ENCODE data around the gene PPIL4. TPM values are rescaled to one million over a fixed set of nuclear protein-coding genes. Genes with fewer than 3 reads are reported as not detected.
A peak's percentile ranks its signal among the peaks of the same experiment; 100 is the strongest.

PPIL4 gene
- total RNA-seq, 2 experiments from 2014 or later: 21.6 to 36.3 TPM

DNA sequence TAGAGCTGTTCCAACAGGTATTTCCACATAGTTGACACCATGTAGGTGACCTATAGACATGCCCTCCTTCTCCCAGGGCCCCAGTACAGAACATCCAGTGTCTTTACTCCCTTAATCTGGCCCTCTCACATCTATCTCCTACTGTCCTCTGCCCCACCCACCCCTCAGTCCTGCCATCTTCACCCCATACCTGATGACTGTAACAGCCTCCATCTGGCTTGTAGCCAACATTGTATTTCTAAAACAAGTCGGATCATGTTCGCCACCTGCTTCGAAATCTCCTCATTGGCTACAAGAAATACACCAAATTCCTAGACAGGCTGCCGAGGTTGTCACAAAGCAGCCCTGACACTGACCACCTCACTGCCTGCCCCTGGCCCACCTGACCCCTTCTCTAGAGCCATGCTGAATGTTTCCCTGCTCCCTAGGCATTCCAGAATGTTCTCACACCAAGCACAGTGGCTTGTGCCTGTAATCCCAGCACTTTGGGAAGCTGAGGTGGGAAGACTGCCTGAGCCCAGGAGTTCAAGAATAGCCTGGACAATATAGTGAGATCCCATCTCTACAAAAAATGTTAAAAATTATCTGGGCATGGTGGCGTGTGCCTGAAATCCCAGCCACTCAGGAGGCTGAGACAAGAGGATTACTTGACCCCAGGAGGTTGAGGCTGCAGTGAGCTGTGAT is 67.1 kb downstream of the PPIL4 start:
- peaks cover 77% of the 10 kb centered on the region for H3K4me1 ChIP-seq (ENCODE audit: insufficient read depth, low read length, poor library complexity, severe bottlenecking)

GRCh38 chr6:149477544-149477943 is 68.3 kb downstream of the PPIL4 start:
- Histone ChIP-seq H3K79me2 (ENCODE audit: insufficient read depth, low read depth, low read length) (peaks cover 63% of the 10 kb centered on the region), H4K20me1 (ENCODE audit: insufficient read depth, low read length) (no peaks in the 10 kb centered on the region), H3K4me1 (ENCODE audit: insufficient read depth, low read length, poor library complexity, severe bottlenecking) (peaks cover 81% of the 10 kb centered on the region), H3K9me2 (ENCODE audit: insufficient read depth, low read length) (no peaks in the 10 kb centered on the region), H2AFZ (ENCODE audit: low read length) (no peak overlapping the region), H3K27ac (ENCODE audit: low read depth, low read length, poor library complexity, severe bottlenecking) (peak overlapping the region; percentile 15), H3K9me3 (ENCODE audit: low read length) (no peaks in the 10 kb centered on the region), H3K4me2 (ENCODE audit: low read length) (peak overlapping the region; percentile 19; the same call in 1 of the 2 replicates), H3K36me3 (ENCODE audit: insufficient read depth, low read length) (peaks cover 28% of the 10 kb centered on the region; the same call in 1 of the 2 replicates), H3K4me3 (ENCODE audit: low read depth, low read length, poor library complexity, severe bottlenecking) (no peak overlapping the region)
- TF ChIP-seq EZH2phosphoT487 (IDR thresholded peaks at IDR 0.05; ENCODE audit: borderline replicate concordance, low read depth, low read length): no peak
- TF ChIP-seq, protein P1, sequence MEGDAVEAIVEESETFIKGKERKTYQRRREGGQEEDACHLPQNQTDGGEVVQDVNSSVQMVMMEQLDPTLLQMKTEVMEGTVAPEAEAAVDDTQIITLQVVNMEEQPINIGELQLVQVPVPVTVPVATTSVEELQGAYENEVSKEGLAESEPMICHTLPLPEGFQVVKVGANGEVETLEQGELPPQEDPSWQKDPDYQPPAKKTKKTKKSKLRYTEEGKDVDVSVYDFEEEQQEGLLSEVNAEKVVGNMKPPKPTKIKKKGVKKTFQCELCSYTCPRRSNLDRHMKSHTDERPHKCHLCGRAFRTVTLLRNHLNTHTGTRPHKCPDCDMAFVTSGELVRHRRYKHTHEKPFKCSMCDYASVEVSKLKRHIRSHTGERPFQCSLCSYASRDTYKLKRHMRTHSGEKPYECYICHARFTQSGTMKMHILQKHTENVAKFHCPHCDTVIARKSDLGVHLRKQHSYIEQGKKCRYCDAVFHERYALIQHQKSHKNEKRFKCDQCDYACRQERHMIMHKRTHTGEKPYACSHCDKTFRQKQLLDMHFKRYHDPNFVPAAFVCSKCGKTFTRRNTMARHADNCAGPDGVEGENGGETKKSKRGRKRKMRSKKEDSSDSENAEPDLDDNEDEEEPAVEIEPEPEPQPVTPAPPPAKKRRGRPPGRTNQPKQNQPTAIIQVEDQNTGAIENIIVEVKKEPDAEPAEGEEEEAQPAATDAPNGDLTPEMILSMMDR (conservative IDR thresholded peaks at IDR 0.05; ENCODE audit: low read length): no peak
- POLR2A ChIA-PET: interaction anchor here (1.0 to 4.4 kb wide), 2 partner anchors 10 to 270 kb away, joined by 3 to 31 read pairs; no protein-coding TSS in a partner anchor
- intact Hi-C loops (cut with micrococcal nuclease; ENCODE audit: unreplicated experiment): no loop called here
- no TSS peak for BruUV-seq (replicated peaks)
- CTCF ChIA-PET (ENCODE audit: unreplicated experiment): no interaction called here
- DNase-seq (ENCODE audit: low spot score): no peak

More for the DNA sequence above, 67.1 kb downstream of the PPIL4 start:
- Histone ChIP-seq H3K79me2 (ENCODE audit: insufficient read depth, low read depth, low read length) (peaks cover 56% of the 10 kb centered on the region), H4K20me1 (ENCODE audit: insufficient read depth, low read length) (no peaks in the 10 kb centered on the region), H3K36me3 (ENCODE audit: insufficient read depth, low read length) (peaks cover 19% of the 10 kb centered on the region; the same call in 1 of the 2 replicates), H3K27ac (ENCODE audit: low read depth, low read length, poor library complexity, severe bottlenecking) (no peak overlapping the region), H3K9me2 (ENCODE audit: insufficient read depth, low read length) (no peaks in the 10 kb centered on the region), H3K9me3 (ENCODE audit: low read length) (no peaks in the 10 kb centered on the region), H3K4me2 (ENCODE audit: low read length) (peak overlapping the region; percentile 87), H2AFZ (ENCODE audit: low read length) (no peak overlapping the region), H3K4me3 (ENCODE audit: low read depth, low read length, poor library complexity, severe bottlenecking) (no peak overlapping the region)
- DNase-seq (ENCODE audit: low spot score): no peak
- no TSS peak for BruUV-seq (replicated peaks)
- POLR2A ChIA-PET: interaction anchor here (1.0 to 4.4 kb wide), 2 partner anchors 11 to 269 kb away, joined by 3 to 31 read pairs; no protein-coding TSS in a partner anchor
- TF ChIP-seq, protein P1 (conservative IDR thresholded peaks at IDR 0.05; ENCODE audit: low read length): no peak
- TF ChIP-seq EZH2phosphoT487 (IDR thresholded peaks at IDR 0.05; ENCODE audit: borderline replicate concordance, low read depth, low read length): no peak
- intact Hi-C loops (cut with micrococcal nuclease; ENCODE audit: unreplicated experiment): no loop called here
- CTCF ChIA-PET (ENCODE audit: unreplicated experiment): no interaction called here

Data from OCI-LY7 (cell line).